ENCODE results near the gene CARD11.
"Not testable (repeated sequence)": the region's sequence is repeated elsewhere in the genome, so short reads cannot be mapped to it uniquely, and the experiment has no call there.

The CARD11 gene

GRCh38 chr7:2965301-2965700 lies 78.4 kb downstream of the CARD11 start:
- DNase-seq (ENCODE audit: low read depth in 2 of 2): no peak

GRCh38 chr7:2964208-2964607 lies 79.5 kb downstream of the CARD11 start:
- DNase-seq (ENCODE audit: low read depth in 2 of 2): no peak

- DNase-seq (ENCODE audit: low read depth in 2 of 2): no peak
These were observed 80.8 kb downstream of the CARD11 start for GRCh38 chr7:2962865-2963264.

GRCh38 chr7:2959828-2960599 lies 83.7 kb downstream of the CARD11 start:
- DNase-seq (ENCODE audit: low read depth in 2 of 2): no peak

- DNase-seq (ENCODE audit: low read depth in 2 of 2): no peak
These were observed 84.5 kb downstream of the CARD11 start for GRCh38 chr7:2959103-2959680.

- DNase-seq (ENCODE audit: low read depth in 2 of 2): no peak
These were observed 85.1 kb downstream of the CARD11 start for GRCh38 chr7:2958416-2959102.

GRCh38 chr7:2957369-2957727 lies 86.3 kb downstream of the CARD11 start:
- DNase-seq (ENCODE audit: low read depth in 2 of 2): not testable (repeated sequence)

- DNase-seq (ENCODE audit: low read depth in 2 of 2): peak; percentile 21 to 29
These were observed 86.9 kb downstream of the CARD11 start for GRCh38 chr7:2956526-2957368.

- DNase-seq (ENCODE audit: low read depth in 2 of 2): no peak
These were observed 87.6 kb downstream of the CARD11 start for GRCh38 chr7:2956076-2956475.

GRCh38 chr7:2955269-2955668 lies 88.4 kb downstream of the CARD11 start:
- DNase-seq (ENCODE audit: low read depth in 2 of 2): no peak

GRCh38 chr7:2954433-2954853 lies 89.2 kb downstream of the CARD11 start:
- peak in 1 of 2 donors; percentile 11 for DNase-seq (ENCODE audit: low read depth in 2 of 2)

GRCh38 chr7:2953588-2954407 lies 89.9 kb downstream of the CARD11 start:
- DNase-seq (ENCODE audit: low read depth in 2 of 2): no peak

GRCh38 chr7:2953099-2953498 lies 90.6 kb downstream of the CARD11 start:
- DNase-seq (ENCODE audit: low read depth in 2 of 2): no peak

- no peak for DNase-seq (ENCODE audit: low read depth in 2 of 2)
These were observed 91.4 kb downstream of the CARD11 start for GRCh38 chr7:2952316-2952715.

GRCh38 chr7:2950578-2950977 lies 93.1 kb downstream of the CARD11 start:
- no peak for DNase-seq (ENCODE audit: low read depth in 2 of 2)

- no peak for DNase-seq (ENCODE audit: low read depth in 2 of 2)
These were observed 94.9 kb downstream of the CARD11 start for GRCh38 chr7:2948749-2949148.

GRCh38 chr7:2947058-2947780 lies 96.4 kb downstream of the CARD11 start:
- no peak for DNase-seq (ENCODE audit: low read depth in 2 of 2)

GRCh38 chr7:2945171-2945570 lies 98.5 kb downstream of the CARD11 start:
- DNase-seq (ENCODE audit: low read depth in 2 of 2): no peak

GRCh38 chr7:2944739-2945138 lies 98.9 kb downstream of the CARD11 start:
- DNase-seq (ENCODE audit: low read depth in 2 of 2): no peak

- DNase-seq (ENCODE audit: low read depth in 2 of 2): no peak
These were observed 99.6 kb downstream of the CARD11 start for GRCh38 chr7:2943851-2944601.

All from stimulated activated CD4-positive, alpha-beta T cell treated with anti-CD3 and anti-CD28 coated beads, Interleukin-1b, Interleukin-23, amount 100 ng/mL, for 4 hours (primary cell).